IMR-90 (cell line): ENCODE measurements around the gene EIF2A. TPM values are rescaled to one million over a fixed set of nuclear protein-coding genes. Genes with fewer than 3 reads are reported as not detected.
A peak's percentile ranks its signal among the peaks of the same experiment; 100 is the strongest.
"Not testable (repeated sequence)": the region's sequence is repeated elsewhere in the genome, so short reads cannot be mapped to it uniquely, and the experiment has no call there.

Source experiments
- ATAC-seq: fragments of 200-7000 bp; cut with Tn5 transposase; 2 replicates; pipeline ENCODE4 v1.9.1; 2020; ENCODE audit warnings: low read depth, mild to moderate bottlenecking, moderate library complexity
- BruUV-seq: library from RNA; stranded (reverse); fragments of 400-500 nt; replicated peaks from 2 replicates; lab custom pipeline; 2021; lab: Mats Ljungman, UMichigan
- CTCF ChIA-PET: fragments of 300-600 bp; formaldehyde crosslinking; extraction: SDS; loops from one replicate; lab custom pipeline; 2021; ENCODE audit warnings: antibody characterized with exemption; lab: Yijun Ruan, JAX
- POLR2A ChIA-PET: fragments of 300-600 bp; sonication (Branson Sonifier 250); formaldehyde crosslinking; loops from one replicate; lab custom pipeline; 2022; ENCODE audit warnings: antibody characterized with exemption; ENCODE audit not compliant: unreplicated experiment; lab: Charles Lee
- DNase-seq: peaks from one replicate; pipeline ENCODE4 v3.0.0; 2013
- H2AFZ ChIP-seq: replicated peaks from 2 replicates; pipeline ENCODE3; 2013; ENCODE audit warnings: low read length, mild to moderate bottlenecking; ENCODE audit not compliant: poor library complexity
- H2AK5ac ChIP-seq: 2 replicates; pipeline ENCODE4 v1.6.1; 2013; ENCODE audit warnings: low read depth, low read length, inconsistent platforms
- H2AK9ac ChIP-seq: replicated peaks from 2 replicates; pipeline ENCODE3; 2013; ENCODE audit warnings: mild to moderate bottlenecking, low read depth, low read length, moderate library complexity; ENCODE audit not compliant: poor library complexity
- H2BK120ac ChIP-seq: 2 replicates; pipeline ENCODE4 v1.6.1; 2013; ENCODE audit warnings: low read depth, low read length, inconsistent platforms
- H2BK15ac ChIP-seq: 3 replicates; pipeline ENCODE4 v1.6.1; 2013; ENCODE audit warnings: low read depth, low read length, inconsistent platforms
- H2BK20ac ChIP-seq: 2 replicates; pipeline ENCODE4 v1.6.1; 2013; ENCODE audit warnings: low read depth, mild to moderate bottlenecking, inconsistent platforms, low read length, moderate library complexity
- H2BK5ac ChIP-seq: 2 replicates; pipeline ENCODE4 v1.6.1; 2013; ENCODE audit warnings: mild to moderate bottlenecking, low read depth, low read length, inconsistent platforms; ENCODE audit not compliant: poor library complexity, severe bottlenecking
- H3K14ac ChIP-seq: replicated peaks from 2 replicates; pipeline ENCODE4 v1.6.1; 2013; ENCODE audit warnings: low read depth, low read length, inconsistent platforms
- H3K18ac ChIP-seq: 2 replicates; pipeline ENCODE4 v1.6.1; 2013; ENCODE audit warnings: low read depth, low read length, control low read depth
- H3K23ac ChIP-seq: 2 replicates; pipeline ENCODE4 v1.6.1; 2013; ENCODE audit warnings: low read depth, low read length, inconsistent platforms
- H3K27ac ChIP-seq: 2 replicates; pipeline ENCODE4 v1.5.1; 2013; ENCODE audit warnings: mild to moderate bottlenecking, control low read depth, low read length; ENCODE audit not compliant: insufficient read depth
- H3K27me3 ChIP-seq: 2 replicates; pipeline ENCODE4 v1.6.1; 2013; ENCODE audit warnings: low read length; ENCODE audit not compliant: control insufficient read depth, insufficient read depth
- H3K36me3 ChIP-seq: 2 replicates; pipeline ENCODE4 v1.6.1; 2013; ENCODE audit warnings: low read length, mixed read lengths; ENCODE audit not compliant: control insufficient read depth, insufficient read depth
- H3K4ac ChIP-seq: 2 replicates; pipeline ENCODE4 v1.6.1; 2013; ENCODE audit warnings: low read depth, low read length, inconsistent platforms
- H3K4me1 ChIP-seq: 2 replicates; pipeline ENCODE4 v1.6.1; 2013; ENCODE audit warnings: low read length, mixed read lengths; ENCODE audit not compliant: control insufficient read depth, insufficient read depth
- H3K4me2 ChIP-seq: 2 replicates; pipeline ENCODE4 v1.6.1; 2013; ENCODE audit warnings: low read depth, mild to moderate bottlenecking, control low read depth, low read length, moderate library complexity
- H3K4me3 ChIP-seq: 2 replicates; pipeline ENCODE4 v1.5.1; 2013; ENCODE audit warnings: low read depth, mild to moderate bottlenecking, control low read depth, low read length, moderate library complexity; ENCODE audit not compliant: insufficient read depth
- H3K56ac ChIP-seq: 2 replicates; pipeline ENCODE4 v1.6.1; 2013; ENCODE audit warnings: low read length, inconsistent platforms; ENCODE audit not compliant: insufficient read depth; ENCODE audit errors: extremely low read depth
- H3K79me1 ChIP-seq, 2 experiments: 2 replicates each; pipeline ENCODE4 v1.6.1; 2013; ENCODE audit warnings: low read length in 2 of 2, inconsistent platforms in 1 of 2, low read depth in 1 of 2
- H3K9ac ChIP-seq: 2 replicates; pipeline ENCODE4 v1.6.1; 2013; ENCODE audit warnings: low read depth, low read length, control low read depth
- H3K9me1 ChIP-seq: 2 replicates; pipeline ENCODE4 v1.6.1; 2013; ENCODE audit warnings: low read length, inconsistent platforms; ENCODE audit not compliant: insufficient read depth
- H3K9me3 ChIP-seq: 2 replicates; pipeline ENCODE4 v1.6.1; 2013; ENCODE audit warnings: low read length; ENCODE audit not compliant: control insufficient read depth, insufficient read depth
- H4K20me1 ChIP-seq: 2 replicates; pipeline ENCODE4 v1.6.1; 2013; ENCODE audit warnings: low read length, inconsistent platforms; ENCODE audit not compliant: insufficient read depth
- H4K5ac ChIP-seq: 2 replicates; pipeline ENCODE4 v1.6.1; 2013; ENCODE audit warnings: mild to moderate bottlenecking, low read depth, low read length, control low read depth
- H4K8ac ChIP-seq, 2 experiments: 2 replicates each; pipeline ENCODE4 v1.6.1; 2013; ENCODE audit warnings: low read depth in 2 of 2, low read length in 2 of 2, control low read depth in 1 of 2, inconsistent platforms in 1 of 2
- H4K91ac ChIP-seq: 2 replicates; pipeline ENCODE4 v1.6.1; 2013; ENCODE audit warnings: low read depth, low read length, inconsistent platforms; ENCODE audit not compliant: insufficient read depth
- CEBPB ChIP-seq: IDR thresholded peaks from 2 replicates; pipeline ENCODE4 v1.6.1; 2012; ENCODE audit warnings: low read depth, low read length, improper control_type of control experiment
- WGBS, 2 experiments: methylation state at CpG; one replicate each; pipeline versions ENCODE4 v1.1.5 to v1.1.7; 2013; ENCODE audit warnings: missing lambda C conversion rate in 2 of 2; ENCODE audit not compliant: insufficient read length in 1 of 2; ENCODE audit errors: extremely low coverage in 2 of 2; 5-methylcytosine and 5-hydroxymethylcytosine counted together
- dilution Hi-C: fragments of 300-500 bp; cut with HindIII; formaldehyde crosslinking; loops from one replicate; pipeline ENCODE4 v1.14.3; 2018; ENCODE audit warnings: low sequenced_read_pairs; ENCODE audit not compliant: unreplicated experiment
- in situ Hi-C: fragments of 300-500 bp; cut with MboI; formaldehyde crosslinking; loops from 3 replicates; pipeline ENCODE4 v1.14.3; 2019; ENCODE audit warnings: low sequenced_read_pairs, inconsistent platforms, mixed read lengths
- intact Hi-C: fragments of 100-400 bp; cut with micrococcal nuclease; formaldehyde crosslinking; loops from 2 replicates; pipeline ENCODE4 v1.10.0; 2022
- polyA plus RNA-seq, 3 experiments: library from polyadenylated mRNA; depleted of rRNA; stranded (reverse); fragments of >200 nt; gene quantifications; 2 replicates each; pipeline ENCODE4 v1.2.3, GENCODE V29; 2012; ENCODE audit warnings: low replicate concordance in 1 of 3
- total RNA-seq: library from RNA; depleted of rRNA; stranded (reverse); fragments of >200 nt; gene quantifications from 2 replicates; pipeline ENCODE4 v1.2.3, GENCODE V29; 2012

Gene EIF2A
- total and polyA plus RNA-seq, 2 of the 4 experiments (the other 2 are of a cell fraction) = 61.2 to 166 TPM

GRCh38 chr3:150600647-150601530 lies 54.3 kb downstream of the EIF2A start:
- H4K91ac ChIP-seq, ATAC-seq, H3K18ac ChIP-seq, H3K14ac ChIP-seq, H3K9me3 ChIP-seq, H2AK5ac ChIP-seq, CTCF ChIA-PET, dilution Hi-C loops, H3K27ac ChIP-seq, BruUV-seq, H2BK20ac ChIP-seq, H3K4me3 ChIP-seq, H4K5ac ChIP-seq, H3K9me1 ChIP-seq, H3K9ac ChIP-seq, POLR2A ChIA-PET, in situ Hi-C loops, H3K4me2 ChIP-seq, H3K56ac ChIP-seq, H3K27me3 ChIP-seq, H3K4me1 ChIP-seq, H3K23ac ChIP-seq, H3K36me3 ChIP-seq: not testable (repeated sequence)
- H2BK15ac ChIP-seq = 0 out of 3 replicates have a peak overlapping the region, but pooled peaks have one; percentile 4
- peak overlapping the region; percentile 58; the same call in 1 of the 2 replicates for H2BK120ac ChIP-seq
- peak; percentile 35 for DNase-seq
- peak overlapping the region; percentile 89 for H2BK5ac ChIP-seq
- peaks cover 13% of the 10 kb centered on the region for H4K20me1 ChIP-seq
- WGBS, 2 experiments = 100% methylated on average over 1 of the region's 13 CpGs; no CpG with 5 or more reads in 1 of the 2 experiments
- peaks cover 15 to 46% of the 10 kb centered on the region in 2 experiments for H3K79me1 ChIP-seq
- TF ChIP-seq CEBPB = peak; percentile 95
- peak overlapping the region; percentile 13 to 68; a peak in 2 of 4 replicates for H4K8ac ChIP-seq
- intact Hi-C loops = loop anchor here (5.0 kb wide), 2 partner anchors 101 to 161 kb away; partner anchors contain the start of genes ERICH6 and SIAH2
- H2AFZ ChIP-seq = peak overlapping the region; percentile 71
- H3K4ac ChIP-seq = peak overlapping the region; percentile 34
- peak overlapping the region; percentile 65 for H2AK9ac ChIP-seq
